GM21825 (cell line): ENCODE data around the gene LRBA.

ENCODE experiments used
- ATAC-seq: cut with Tn5 transposase; IDR thresholded peaks from one replicate; pipeline ENCODE4 v1.9.1; 2021; ENCODE audit warnings: mild to moderate bottlenecking, moderate library complexity; ENCODE audit not compliant: unreplicated experiment

Gene LRBA

GRCh38 chr4:150310159-150310895, 704.8 kb downstream of the LRBA start:
- ATAC-seq: no peak

GRCh38 chr4:150308824-150309472, 706.1 kb downstream of the LRBA start:
- ATAC-seq: no peak

GRCh38 chr4:150306719-150307118, 708.4 kb downstream of the LRBA start:
- ATAC-seq: no peak

- ATAC-seq: no peak
These were observed 709.1 kb downstream of the LRBA start for GRCh38 chr4:150305995-150306394.

GRCh38 chr4:150302553-150302952, 712.5 kb downstream of the LRBA start:
- ATAC-seq: no peak

GRCh38 chr4:150299816-150300215, 715.3 kb downstream of the LRBA start:
- ATAC-seq: no peak

GRCh38 chr4:150297861-150298474, 717.1 kb downstream of the LRBA start:
- no peak for ATAC-seq

GRCh38 chr4:150289881-150290280, 725.2 kb downstream of the LRBA start:
- ATAC-seq: no peak

GRCh38 chr4:150289198-150289597, 725.9 kb downstream of the LRBA start:
- no peak for ATAC-seq

GRCh38 chr4:150286656-150287055, 728.4 kb downstream of the LRBA start:
- no peak for ATAC-seq

- no peak for ATAC-seq
These were observed 731.4 kb downstream of the LRBA start for GRCh38 chr4:150283689-150284088.

- ATAC-seq: no peak
These were observed 734.1 kb downstream of the LRBA start for GRCh38 chr4:150280975-150281374.

- no peak for ATAC-seq
These were observed 734.8 kb downstream of the LRBA start for GRCh38 chr4:150280081-150280895.

- ATAC-seq: no peak
These were observed 736.9 kb downstream of the LRBA start for GRCh38 chr4:150278206-150278605.

- ATAC-seq: no peak
These were observed 746.6 kb downstream of the LRBA start for GRCh38 chr4:150268444-150268843.

GRCh38 chr4:150265806-150266205, 749.3 kb downstream of the LRBA start:
- ATAC-seq: no peak

GRCh38 chr4:150264595-150265161, 750.4 kb downstream of the LRBA start:
- no peak for ATAC-seq

- ATAC-seq: no peak
These were observed 752.5 kb downstream of the LRBA start for GRCh38 chr4:150262611-150263010.

GRCh38 chr4:150261571-150261970, 753.5 kb downstream of the LRBA start:
- ATAC-seq: no peak

GRCh38 chr4:150259861-150260567, 755.1 kb downstream of the LRBA start:
- ATAC-seq: no peak
